Progenitor cell of endocrine pancreas (in vitro differentiated cells): ENCODE data around the gene CTNNA2. TPM values are rescaled to one million over a fixed set of nuclear protein-coding genes. Genes with fewer than 3 reads are reported as not detected.

Experiments
- DNase-seq: peaks from one replicate; pipeline ENCODE4 v3.0.0; 2021; ENCODE audit warnings: low spot score; ENCODE audit not compliant: unreplicated experiment
- H3K27ac Mint-ChIP-seq: 2 replicates; pipeline ENCODE4 v1.8.0; 2021; ENCODE audit warnings: mild to moderate bottlenecking, moderate library complexity, mixed read lengths
- H3K27me3 Mint-ChIP-seq: 2 replicates; pipeline ENCODE4 v1.8.0; 2021; ENCODE audit warnings: mixed read lengths
- H3K36me3 Mint-ChIP-seq: 2 replicates; pipeline ENCODE4 v1.8.0; 2022; ENCODE audit warnings: mixed read lengths; ENCODE audit not compliant: insufficient read depth
- H3K4me1 Mint-ChIP-seq: 2 replicates; pipeline ENCODE4 v1.8.0; 2021; ENCODE audit warnings: low read depth, mixed read lengths
- H3K4me3 Mint-ChIP-seq: 2 replicates; pipeline ENCODE4 v1.8.0; 2021; ENCODE audit warnings: low read depth, mild to moderate bottlenecking, moderate library complexity, mixed read lengths
- H3K9me3 Mint-ChIP-seq: 2 replicates; pipeline ENCODE4 v1.8.0; 2021; ENCODE audit warnings: low read depth, mixed read lengths
- CTCF ChIP-seq: fragments of 200-600 bp; sonication (generic); IDR thresholded peaks from one replicate; pipeline ENCODE4 v1.5.0; 2021; ENCODE audit warnings: antibody characterized with exemption, mild to moderate bottlenecking; ENCODE audit not compliant: unreplicated experiment
- total RNA-seq: library from RNA; stranded (reverse); gene quantifications from 2 replicates; pipeline ENCODE4 v1.2.1, GENCODE V29; 2021

The CTNNA2 gene
- total RNA-seq, 1 donor from 2014 or later, result 10.2 TPM

GRCh38 chr2:79994161-79994560 is 481.3 kb downstream of the CTNNA2 start:
- H3K27ac Mint-ChIP-seq, result no peak overlapping the region
- no peaks in the 10 kb centered on the region for H3K4me1 Mint-ChIP-seq
- DNase-seq, result no peak
- no peaks in the 10 kb centered on the region for H3K27me3 Mint-ChIP-seq
- H3K36me3 Mint-ChIP-seq, result no peaks in the 10 kb centered on the region
- H3K9me3 Mint-ChIP-seq, result no peaks in the 10 kb centered on the region
- no peak for TF ChIP-seq CTCF
- no peak overlapping the region for H3K4me3 Mint-ChIP-seq

- Mint-ChIP-seq H3K4me1 (no peaks in the 10 kb centered on the region), H3K4me3 (no peak overlapping the region), H3K9me3 (no peaks in the 10 kb centered on the region), H3K36me3 (no peaks in the 10 kb centered on the region), H3K27me3 (no peaks in the 10 kb centered on the region), H3K27ac (peak overlapping the region; percentile 57)
- no peak for DNase-seq
- no peak for TF ChIP-seq CTCF
These were observed 482.1 kb downstream of the CTNNA2 start for GRCh38 chr2:79994965-79995364.

GRCh38 chr2:79996709-79997108 is 483.9 kb downstream of the CTNNA2 start:
- Mint-ChIP-seq H3K4me3 (no peak overlapping the region), H3K36me3 (no peaks in the 10 kb centered on the region), H3K9me3 (no peaks in the 10 kb centered on the region), H3K4me1 (peaks cover 4% of the 10 kb centered on the region), H3K27ac (no peak overlapping the region), H3K27me3 (no peaks in the 10 kb centered on the region)
- no peak for DNase-seq
- no peak for TF ChIP-seq CTCF

GRCh38 chr2:80001701-80002101 is 488.9 kb downstream of the CTNNA2 start:
- Mint-ChIP-seq H3K4me3 (no peak overlapping the region), H3K27ac (no peak overlapping the region), H3K27me3 (no peaks in the 10 kb centered on the region), H3K9me3 (no peaks in the 10 kb centered on the region), H3K36me3 (no peaks in the 10 kb centered on the region), H3K4me1 (peaks cover 9% of the 10 kb centered on the region)
- no peak for DNase-seq
- no peak for TF ChIP-seq CTCF

GRCh38 chr2:80002112-80002511 is 489.3 kb downstream of the CTNNA2 start:
- no peak for DNase-seq
- Mint-ChIP-seq H3K36me3 (no peaks in the 10 kb centered on the region), H3K4me1 (peaks cover 9% of the 10 kb centered on the region), H3K27me3 (no peaks in the 10 kb centered on the region), H3K4me3 (no peak overlapping the region), H3K9me3 (no peaks in the 10 kb centered on the region), H3K27ac (no peak overlapping the region)
- TF ChIP-seq CTCF, result no peak
